ENCODE data around the gene ENPP5.

DNA sequence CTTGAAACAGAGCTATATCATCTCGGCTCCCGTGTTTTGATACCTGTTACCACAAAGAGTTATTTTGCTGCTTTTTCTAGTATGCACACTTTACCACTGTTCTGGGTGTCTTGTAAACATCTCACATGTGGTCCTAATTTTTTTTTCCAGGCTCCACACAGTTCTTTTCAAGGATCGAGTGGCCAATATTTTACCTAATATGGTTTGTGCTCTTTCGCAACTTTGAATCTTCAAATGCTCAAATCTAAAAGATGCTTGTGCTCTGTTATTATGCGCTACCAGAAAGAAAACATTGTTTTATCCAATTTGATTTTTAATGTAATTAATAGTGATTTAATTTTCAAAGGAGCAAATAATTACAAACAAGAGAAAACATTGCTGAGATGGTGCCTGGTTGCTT is 10.7 kb downstream of the ENPP5 start:
- no peak for TF ChIP-seq POLR2A (IDR thresholded peaks at IDR 0.05)
- TF ChIP-seq, protein P1, sequence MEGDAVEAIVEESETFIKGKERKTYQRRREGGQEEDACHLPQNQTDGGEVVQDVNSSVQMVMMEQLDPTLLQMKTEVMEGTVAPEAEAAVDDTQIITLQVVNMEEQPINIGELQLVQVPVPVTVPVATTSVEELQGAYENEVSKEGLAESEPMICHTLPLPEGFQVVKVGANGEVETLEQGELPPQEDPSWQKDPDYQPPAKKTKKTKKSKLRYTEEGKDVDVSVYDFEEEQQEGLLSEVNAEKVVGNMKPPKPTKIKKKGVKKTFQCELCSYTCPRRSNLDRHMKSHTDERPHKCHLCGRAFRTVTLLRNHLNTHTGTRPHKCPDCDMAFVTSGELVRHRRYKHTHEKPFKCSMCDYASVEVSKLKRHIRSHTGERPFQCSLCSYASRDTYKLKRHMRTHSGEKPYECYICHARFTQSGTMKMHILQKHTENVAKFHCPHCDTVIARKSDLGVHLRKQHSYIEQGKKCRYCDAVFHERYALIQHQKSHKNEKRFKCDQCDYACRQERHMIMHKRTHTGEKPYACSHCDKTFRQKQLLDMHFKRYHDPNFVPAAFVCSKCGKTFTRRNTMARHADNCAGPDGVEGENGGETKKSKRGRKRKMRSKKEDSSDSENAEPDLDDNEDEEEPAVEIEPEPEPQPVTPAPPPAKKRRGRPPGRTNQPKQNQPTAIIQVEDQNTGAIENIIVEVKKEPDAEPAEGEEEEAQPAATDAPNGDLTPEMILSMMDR (IDR thresholded peaks at IDR 0.05) = no peak

All from body of pancreas (tissue), 4 donors.